Skeletal muscle tissue (tissue), 4 donors: ENCODE results near the gene XRCC4. TPM values are rescaled to one million over a fixed set of nuclear protein-coding genes. Genes with fewer than 3 reads are reported as not detected.

Source experiments
- H3K27ac ChIP-seq: one replicate; pipeline ENCODE4 v1.7.0; 2013; ENCODE audit warnings: mild to moderate bottlenecking, low read depth, low read length, inconsistent platforms
- H3K27me3 ChIP-seq, 3 donors: one replicate each; pipeline ENCODE4 v1.7.0; 2013; ENCODE audit warnings: low read length in 3 of 3; ENCODE audit not compliant: control insufficient read depth in 3 of 3, insufficient read depth in 3 of 3
- H3K36me3 ChIP-seq, 3 donors: one replicate each; pipeline ENCODE4 v1.7.0; 2013; ENCODE audit warnings: low read length in 3 of 3; ENCODE audit not compliant: control insufficient read depth in 3 of 3, insufficient read depth in 3 of 3
- H3K4me1 ChIP-seq, 3 donors: one replicate each; pipeline ENCODE4 v1.7.0; 2013; ENCODE audit warnings: low read length in 3 of 3, mild to moderate bottlenecking in 3 of 3; ENCODE audit not compliant: control insufficient read depth in 3 of 3, insufficient read depth in 3 of 3
- H3K4me3 ChIP-seq, 3 donors: one replicate each; pipeline ENCODE4 v1.7.0; 2013; ENCODE audit warnings: low read length in 3 of 3
- H3K9ac ChIP-seq, 3 donors: one replicate each; pipeline ENCODE4 v1.7.0; 2013; ENCODE audit warnings: low read length in 3 of 3, mild to moderate bottlenecking in 3 of 3, moderate library complexity in 2 of 3, low read depth in 1 of 3
- H3K9me3 ChIP-seq, 3 donors: one replicate each; pipeline ENCODE4 v1.7.0; 2013; ENCODE audit warnings: low read length in 3 of 3; ENCODE audit not compliant: control insufficient read depth in 3 of 3
- total RNA-seq: library from RNA; depleted of rRNA; stranded (reverse); fragments of >200 nt; gene quantifications from one replicate; pipeline ENCODE4 v1.2.3, GENCODE V29; 2014
- donor health status: Osteomylitis.

XRCC4 gene
- total RNA-seq: 3.7 TPM

DNA sequence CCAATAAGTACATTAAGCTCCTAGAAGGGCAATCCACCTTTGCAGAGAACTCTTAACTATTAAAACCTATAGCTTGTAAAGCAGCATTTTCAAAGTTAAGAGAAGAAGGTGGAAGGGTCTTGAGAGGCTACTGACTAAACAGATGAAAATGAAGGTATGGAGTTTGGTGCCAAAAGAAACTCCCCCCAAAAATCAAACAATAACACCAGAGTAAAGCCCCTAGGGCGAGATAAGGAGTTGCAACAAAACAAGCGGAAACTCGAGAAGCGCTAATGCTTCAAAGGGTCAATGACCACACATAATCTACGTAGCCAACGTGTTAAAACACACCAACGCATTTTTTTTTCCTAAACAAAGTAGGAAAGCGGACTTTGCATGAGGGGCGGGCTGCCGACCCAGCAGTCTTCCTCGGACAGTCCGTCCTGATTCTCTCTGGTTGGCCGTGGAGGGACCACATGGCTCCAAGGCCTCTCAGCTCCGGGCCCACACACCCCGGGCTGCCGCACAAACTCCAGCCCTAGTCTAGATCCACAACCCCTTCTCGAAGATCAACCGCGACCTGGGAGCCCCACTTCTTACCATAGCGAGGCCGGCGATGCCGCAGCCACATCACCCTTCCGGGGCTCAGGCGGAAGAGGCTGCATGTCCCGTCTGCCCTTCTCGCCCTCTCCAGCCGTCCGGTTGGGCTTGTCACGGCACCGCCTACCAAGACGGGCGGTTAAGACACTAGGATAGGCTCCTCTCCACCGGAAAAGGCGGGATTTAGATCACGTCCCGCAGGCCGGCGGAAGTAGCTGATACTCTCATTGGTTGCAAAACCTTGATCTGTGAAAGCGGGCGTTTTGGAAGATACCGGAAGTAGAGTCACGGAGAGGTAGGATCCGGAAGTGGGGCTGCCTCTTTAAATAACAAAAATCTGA lies at the start of gene XRCC4, which contains the start of gene TMEM167A:
Gene XRCC4 (plus strand): TSS at position 806 of the 920 bp plus-strand sequence. CDS start 27,373 bp downstream, outside the sequence.
Gene TMEM167A (minus strand): TSS at position 653 of the 920 bp plus-strand sequence. CDS start 71 bp downstream, at position 582.
- H3K27ac ChIP-seq: peak within 1 kb of the TSS; percentile 67
- no peaks in the 10 kb centered on the region for H3K36me3 ChIP-seq
- no peaks in the 10 kb centered on the region for H3K9me3 ChIP-seq
- no peaks in the 10 kb centered on the region for H3K27me3 ChIP-seq
- H3K4me1 ChIP-seq: peaks cover 10 to 24% (median 19%) of the 10 kb centered on the region in 3 donors
- H3K4me3 ChIP-seq: peak within 1 kb of the TSS; percentile 85 to 96 (median 87)
- H3K9ac ChIP-seq: peak within 1 kb of the TSS; percentile 82 to 88 (median 85)

GRCh38 chr5:83029912-83030311 lies 47.4 kb upstream of the XRCC4 start:
- Histone ChIP-seq H3K27me3 (no peaks in the 10 kb centered on the region), H3K4me3 (no peak overlapping the region), H3K4me1 (peaks cover 0 to 1% (median under 1%) of the 10 kb centered on the region in 3 donors), H3K9me3 (no peaks in the 10 kb centered on the region), H3K9ac (no peak overlapping the region), H3K27ac (no peak overlapping the region), H3K36me3 (no peaks in the 10 kb centered on the region)

GRCh38 chr5:83031381-83031780 lies 46.0 kb upstream of the XRCC4 start:
- Histone ChIP-seq H3K9me3 (no peaks in the 10 kb centered on the region), H3K27me3 (no peaks in the 10 kb centered on the region), H3K27ac (no peak overlapping the region), H3K9ac (no peak overlapping the region), H3K36me3 (no peaks in the 10 kb centered on the region), H3K4me1 (peaks cover 4 to 12% (median 7%) of the 10 kb centered on the region in 3 donors), H3K4me3 (no peak overlapping the region)

DNA sequence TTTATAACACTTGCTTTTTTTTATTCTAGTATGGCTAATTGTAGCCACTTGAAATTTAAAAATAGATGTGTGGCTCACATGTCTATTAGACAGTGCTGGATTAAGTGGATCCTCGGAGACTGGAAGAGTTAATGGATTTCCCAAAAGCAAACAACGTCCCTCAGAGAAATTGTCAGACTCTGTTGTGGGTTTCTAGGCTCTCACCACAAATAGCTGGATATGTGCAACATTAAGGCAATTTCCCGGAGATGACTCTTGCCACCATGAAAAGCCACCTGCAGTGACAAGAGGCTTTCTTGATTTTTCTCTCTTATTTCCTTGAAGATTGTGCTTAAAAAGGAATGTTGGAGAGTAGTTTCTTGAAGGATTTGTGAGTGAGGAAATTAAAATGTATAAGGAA lies 43.3 kb upstream of the XRCC4 start:
- Histone ChIP-seq H3K27ac (no peak overlapping the region), H3K4me3 (no peak overlapping the region), H3K4me1 (peaks cover 4 to 12% (median 7%) of the 10 kb centered on the region in 3 donors), H3K9ac (no peak overlapping the region), H3K36me3 (no peaks in the 10 kb centered on the region), H3K9me3 (no peaks in the 10 kb centered on the region), H3K27me3 (no peaks in the 10 kb centered on the region)

DNA sequence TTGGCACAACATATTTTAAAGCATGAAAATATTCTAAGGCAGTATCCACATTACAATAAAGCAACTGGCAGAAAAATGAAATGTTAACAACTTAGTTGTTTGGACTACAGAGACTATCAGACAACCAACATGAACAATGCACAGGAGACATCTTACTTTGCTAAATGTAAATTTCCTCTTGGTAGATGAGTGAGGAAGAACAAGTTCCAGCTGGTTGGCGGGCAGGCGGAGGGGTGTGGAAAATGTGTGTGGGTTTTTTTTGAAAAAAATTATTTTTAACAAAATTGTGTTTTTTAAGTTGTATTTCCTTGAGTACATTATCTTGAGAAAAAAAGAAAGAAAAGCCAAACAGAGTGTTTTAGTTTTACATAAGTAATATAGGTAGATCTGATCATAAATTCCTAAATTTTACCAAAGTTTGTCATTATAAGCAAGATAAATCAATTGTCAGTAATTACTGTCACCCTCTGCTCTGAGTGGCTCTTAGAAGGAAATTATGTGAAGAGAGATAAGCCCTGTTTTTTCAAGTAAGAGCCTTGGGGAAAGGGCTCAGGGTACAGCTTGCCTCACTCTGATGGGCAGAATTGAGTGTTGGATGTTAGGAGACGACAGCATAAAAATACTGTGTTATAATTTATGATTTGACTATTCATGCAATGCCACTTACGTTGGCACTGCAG lies 42.7 kb upstream of the XRCC4 start:
- Histone ChIP-seq H3K36me3 (no peaks in the 10 kb centered on the region), H3K9me3 (no peaks in the 10 kb centered on the region), H3K27me3 (no peaks in the 10 kb centered on the region), H3K4me3 (no peak overlapping the region), H3K9ac (no peak overlapping the region), H3K27ac (no peak overlapping the region), H3K4me1 (peaks cover 4 to 12% (median 7%) of the 10 kb centered on the region in 3 donors)

DNA sequence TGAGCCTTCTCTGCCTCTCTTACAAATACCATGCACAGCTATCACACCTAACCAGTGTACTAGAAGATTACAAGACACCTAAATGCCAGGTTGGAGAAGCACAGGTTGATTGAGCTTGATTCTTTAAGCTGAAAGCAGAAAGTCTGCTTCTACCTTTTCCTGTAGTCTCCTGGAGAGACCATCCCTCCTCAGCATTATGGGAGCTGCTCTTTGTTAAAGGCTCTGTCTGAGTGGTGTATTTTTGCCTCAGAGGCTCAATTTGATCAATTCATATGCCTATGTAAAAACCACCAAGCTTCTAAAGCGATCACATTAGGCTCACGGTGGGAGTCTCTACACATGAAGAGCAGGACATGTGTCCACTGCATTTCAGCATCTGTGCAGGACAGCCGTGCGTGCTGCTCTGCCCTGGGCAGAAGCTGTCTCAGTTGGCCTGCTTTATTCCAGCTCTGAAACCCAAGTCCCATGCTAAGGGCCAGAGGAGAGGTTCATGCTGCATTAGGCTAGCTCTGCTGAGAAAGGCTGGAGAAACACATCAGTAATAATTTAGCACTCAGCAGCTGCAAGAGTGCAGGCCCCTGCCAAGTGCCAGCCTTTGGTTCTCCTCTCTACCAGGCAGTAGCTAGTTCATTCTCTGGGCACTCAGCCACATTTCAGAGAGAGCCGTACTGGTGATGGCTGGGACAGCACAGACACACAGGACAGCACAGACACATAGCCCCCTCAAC lies 41.8 kb upstream of the XRCC4 start:
- no peak overlapping the region for H3K4me3 ChIP-seq
- no peaks in the 10 kb centered on the region for H3K9me3 ChIP-seq
- H3K9ac ChIP-seq: peak overlapping the region in 1 of 3 donors; percentile 1
- peaks cover 4 to 12% (median 7%) of the 10 kb centered on the region in 3 donors for H3K4me1 ChIP-seq
- no peaks in the 10 kb centered on the region for H3K27me3 ChIP-seq
- no peaks in the 10 kb centered on the region for H3K36me3 ChIP-seq
- no peak overlapping the region for H3K27ac ChIP-seq

DNA sequence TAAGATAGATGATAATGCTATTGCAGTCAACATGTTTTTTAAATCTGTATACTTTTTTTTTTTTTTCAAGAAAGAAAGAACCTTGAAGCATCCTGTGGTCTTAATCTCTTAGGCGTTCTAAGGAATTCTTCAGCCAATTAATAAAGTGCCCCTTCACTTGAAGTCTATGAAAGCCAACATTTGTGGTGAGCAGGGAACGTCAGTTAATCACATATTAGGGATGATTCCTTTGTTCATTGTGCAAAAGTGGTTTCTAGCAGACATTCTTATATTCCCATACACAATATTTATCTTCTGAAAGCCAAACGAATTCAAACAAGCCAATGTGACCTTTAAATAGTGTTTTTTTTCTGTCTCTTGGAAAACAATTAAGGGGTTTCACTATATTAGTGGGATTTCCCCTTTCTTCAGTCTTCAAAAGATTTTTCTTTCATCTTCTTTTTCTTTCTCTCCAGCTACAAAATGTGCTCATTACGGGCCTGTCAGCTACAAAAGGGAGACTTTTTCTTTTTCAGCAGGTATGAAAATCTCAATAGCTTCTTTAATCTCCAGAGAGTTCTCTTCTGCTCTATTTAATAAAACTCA lies 40.3 kb upstream of the XRCC4 start:
- no peak overlapping the region for H3K4me3 ChIP-seq

DNA sequence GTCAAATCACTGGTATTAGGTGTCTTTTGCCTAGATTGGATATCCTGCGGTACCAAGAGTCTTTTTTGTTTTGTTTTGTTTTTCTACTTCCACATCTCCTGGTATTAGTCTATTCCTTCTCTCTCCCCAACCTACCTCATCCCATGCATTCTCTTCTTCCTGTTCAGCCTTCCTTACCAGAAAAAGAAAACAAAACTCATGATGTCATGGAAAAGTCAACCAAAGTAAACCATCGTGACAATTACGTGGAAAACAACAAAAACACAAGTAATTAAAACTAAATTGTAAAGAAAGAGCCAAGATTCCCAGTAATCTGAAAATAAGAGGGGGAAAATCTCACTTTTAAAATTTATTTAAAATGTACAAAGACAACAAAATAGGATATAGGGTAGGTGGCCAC lies 38.4 kb upstream of the XRCC4 start:
- H3K4me1 ChIP-seq: peaks cover 4 to 12% (median 7%) of the 10 kb centered on the region in 3 donors
- no peak overlapping the region for H3K9ac ChIP-seq
- no peaks in the 10 kb centered on the region for H3K36me3 ChIP-seq
- H3K27ac ChIP-seq: no peak overlapping the region
- H3K9me3 ChIP-seq: no peaks in the 10 kb centered on the region
- no peak overlapping the region for H3K4me3 ChIP-seq
- no peaks in the 10 kb centered on the region for H3K27me3 ChIP-seq

More for the DNA sequence above, 40.3 kb upstream of the XRCC4 start:
- H3K9me3 ChIP-seq: no peaks in the 10 kb centered on the region
- no peak overlapping the region for H3K27ac ChIP-seq
- no peak overlapping the region for H3K9ac ChIP-seq
- peaks cover 4 to 12% (median 7%) of the 10 kb centered on the region in 3 donors for H3K4me1 ChIP-seq
- H3K27me3 ChIP-seq: no peaks in the 10 kb centered on the region
- no peaks in the 10 kb centered on the region for H3K36me3 ChIP-seq

- Histone ChIP-seq H3K9ac (no peak overlapping the region), H3K4me1 (no peaks in the 10 kb centered on the region), H3K4me3 (no peak overlapping the region), H3K27ac (no peak overlapping the region), H3K9me3 (no peaks in the 10 kb centered on the region), H3K36me3 (no peaks in the 10 kb centered on the region), H3K27me3 (no peaks in the 10 kb centered on the region)
Measured at GRCh38 chr5:83042507-83042906, 34.8 kb upstream of the XRCC4 start.
